HPDE6-E6E7 (cell line): ENCODE results near the gene OBP2B.
A peak's percentile ranks its signal among the peaks of the same experiment; 100 is the strongest.

Source experiments
- DNase-seq: peaks from one replicate; pipeline ENCODE4 v3.0.0; 2011; ENCODE audit warnings: missing footprints; ENCODE audit errors: extremely low spot score

OBP2B gene

GRCh38 chr9:133167096-133167730 is 41.8 kb downstream of the OBP2B start:
- no peak for DNase-seq

- no peak for DNase-seq
Measured at GRCh38 chr9:133166392-133166791, 42.7 kb downstream of the OBP2B start.

- no peak for DNase-seq
Measured at GRCh38 chr9:133165452-133165730, 43.7 kb downstream of the OBP2B start.

GRCh38 chr9:133164191-133164590 is 44.9 kb downstream of the OBP2B start:
- no peak for DNase-seq

GRCh38 chr9:133163504-133164172 is 45.4 kb downstream of the OBP2B start, which contains the start of gene GBGT1:
GBGT1 (minus strand) TSS chr9:133163914; CDS start chr9:133162412, 1,502 bp downstream.
- DNase-seq = no peak

- DNase-seq = no peak
Measured at GRCh38 chr9:133162861-133163503, 46.1 kb downstream of the OBP2B start.

GRCh38 chr9:133161547-133161950 is 47.5 kb downstream of the OBP2B start:
- no peak for DNase-seq

- DNase-seq = peak; percentile 74
Measured at GRCh38 chr9:133160742-133161546, 48.1 kb downstream of the OBP2B start.

- no peak for DNase-seq
Measured at GRCh38 chr9:133158695-133159094, 50.4 kb downstream of the OBP2B start.
